Neural progenitor cell (in vitro differentiated cells): ENCODE measurements around the gene CST11.

Source experiments
- EZH2 ChIP-seq: fragments of 200-600 bp; sonication (generic); IDR thresholded peaks from 2 replicates; pipeline ENCODE4 v1.6.1; 2017; ENCODE audit warnings: antibody characterized with exemption, mild to moderate bottlenecking, moderate library complexity
- EZH2phosphoT487 ChIP-seq: fragments of 200-600 bp; sonication (generic); IDR thresholded peaks from 2 replicates; pipeline ENCODE4 v1.6.1; 2017; ENCODE audit warnings: antibody characterized with exemption
- TF ChIP-seq, protein P1 (sequence below): fragments of 200-600 bp; sonication (generic); IDR thresholded peaks from 2 replicates; pipeline ENCODE4 v1.5.1; 2017; ENCODE audit warnings: antibody characterized with exemption, mild to moderate bottlenecking

DNA sequence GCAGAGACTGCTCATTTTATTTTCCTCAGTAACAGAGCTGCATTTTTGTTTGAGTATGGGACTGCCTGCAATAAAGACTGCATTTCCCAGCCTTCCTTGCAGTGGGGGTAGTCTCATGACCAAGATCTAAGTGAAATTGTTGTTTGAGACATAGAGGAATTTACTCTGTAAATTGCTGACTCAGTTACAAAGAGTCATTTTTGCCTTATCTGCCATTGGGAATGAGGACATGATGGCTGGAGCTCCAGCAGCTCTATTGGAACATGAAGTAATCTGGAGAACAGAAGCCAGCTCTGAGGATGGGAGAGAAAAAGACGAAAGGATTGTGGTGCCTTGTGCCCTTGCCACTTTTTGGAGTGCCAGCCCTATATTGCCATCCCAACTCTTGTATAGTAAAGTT is 2.1 kb upstream of the CST11 start:
- TF ChIP-seq, protein P1, sequence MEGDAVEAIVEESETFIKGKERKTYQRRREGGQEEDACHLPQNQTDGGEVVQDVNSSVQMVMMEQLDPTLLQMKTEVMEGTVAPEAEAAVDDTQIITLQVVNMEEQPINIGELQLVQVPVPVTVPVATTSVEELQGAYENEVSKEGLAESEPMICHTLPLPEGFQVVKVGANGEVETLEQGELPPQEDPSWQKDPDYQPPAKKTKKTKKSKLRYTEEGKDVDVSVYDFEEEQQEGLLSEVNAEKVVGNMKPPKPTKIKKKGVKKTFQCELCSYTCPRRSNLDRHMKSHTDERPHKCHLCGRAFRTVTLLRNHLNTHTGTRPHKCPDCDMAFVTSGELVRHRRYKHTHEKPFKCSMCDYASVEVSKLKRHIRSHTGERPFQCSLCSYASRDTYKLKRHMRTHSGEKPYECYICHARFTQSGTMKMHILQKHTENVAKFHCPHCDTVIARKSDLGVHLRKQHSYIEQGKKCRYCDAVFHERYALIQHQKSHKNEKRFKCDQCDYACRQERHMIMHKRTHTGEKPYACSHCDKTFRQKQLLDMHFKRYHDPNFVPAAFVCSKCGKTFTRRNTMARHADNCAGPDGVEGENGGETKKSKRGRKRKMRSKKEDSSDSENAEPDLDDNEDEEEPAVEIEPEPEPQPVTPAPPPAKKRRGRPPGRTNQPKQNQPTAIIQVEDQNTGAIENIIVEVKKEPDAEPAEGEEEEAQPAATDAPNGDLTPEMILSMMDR, result no peak
- TF ChIP-seq EZH2 (no peak), EZH2phosphoT487 (no peak)
